DMS153 treated with DMSO at 0.1 percent for 48 hours (cell line): ENCODE data around the gene ZNF557.

Experiments
- DNase-seq: peaks from one replicate; lab custom pipeline; 2025; ENCODE audit not compliant: unreplicated experiment; lab: John Stamatoyannopoulos, UW

The ZNF557 gene

DNA sequence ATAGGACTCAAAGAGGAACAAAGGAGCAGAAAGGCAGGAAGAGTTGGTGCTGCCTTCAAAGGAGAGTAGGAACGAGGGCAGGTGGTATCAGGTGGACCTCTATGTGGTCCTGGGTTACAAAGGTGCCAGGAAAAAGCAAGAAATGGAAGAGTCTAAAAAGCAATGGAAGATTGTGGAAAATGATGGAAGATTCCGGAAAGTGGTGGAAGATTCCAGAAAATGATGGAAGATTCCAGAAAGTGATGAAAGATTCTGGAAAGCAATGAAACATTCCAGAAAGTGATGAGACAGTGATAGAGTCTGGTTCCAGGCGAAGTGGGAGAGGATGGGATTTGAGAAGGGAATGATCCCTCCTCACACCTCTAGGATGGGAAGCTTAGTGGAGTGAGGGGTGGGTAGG lies 55.3 kb downstream of the ZNF557 start:
- DNase-seq, result no peak

DNA sequence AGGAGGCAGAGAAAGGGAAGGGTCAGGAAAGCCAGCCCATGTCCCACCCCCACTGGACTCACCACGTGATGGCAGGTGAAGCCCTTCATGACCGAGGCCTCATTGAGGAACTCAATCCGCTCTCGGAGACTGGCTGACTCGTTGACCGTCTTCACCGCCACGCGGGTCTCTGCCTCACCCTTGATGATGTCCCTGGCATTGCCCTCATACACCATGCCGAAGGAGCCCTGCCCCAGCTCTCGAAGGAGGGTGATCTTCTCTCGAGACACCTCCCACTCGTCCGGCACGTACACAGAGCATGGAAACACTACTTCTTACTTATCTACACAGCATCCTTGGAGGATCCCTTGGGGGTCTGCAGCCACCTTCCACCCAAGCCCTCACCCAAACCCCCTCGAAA lies 55.7 kb downstream of the ZNF557 start:
- DNase-seq, result no peak

DNA sequence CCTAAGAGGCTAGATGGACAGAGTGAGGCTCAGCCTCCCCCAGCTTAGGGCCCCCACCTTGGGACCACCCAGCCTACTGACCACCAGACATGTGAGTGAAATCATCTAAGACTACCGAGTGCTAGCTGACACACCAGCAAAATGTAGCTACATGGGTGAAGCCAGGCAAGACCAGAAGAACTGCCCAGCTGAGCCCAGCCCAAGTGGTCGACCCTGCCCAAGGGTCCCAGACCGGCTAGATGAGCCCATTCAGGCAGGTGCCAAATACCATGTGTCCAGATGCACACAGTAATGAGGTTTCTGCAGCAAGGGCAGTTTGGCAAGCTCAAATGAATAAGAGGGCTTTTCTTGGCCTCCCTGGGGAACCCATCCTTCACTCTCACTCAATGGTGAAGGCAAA lies 56.6 kb downstream of the ZNF557 start:
- DNase-seq, result no peak

DNA sequence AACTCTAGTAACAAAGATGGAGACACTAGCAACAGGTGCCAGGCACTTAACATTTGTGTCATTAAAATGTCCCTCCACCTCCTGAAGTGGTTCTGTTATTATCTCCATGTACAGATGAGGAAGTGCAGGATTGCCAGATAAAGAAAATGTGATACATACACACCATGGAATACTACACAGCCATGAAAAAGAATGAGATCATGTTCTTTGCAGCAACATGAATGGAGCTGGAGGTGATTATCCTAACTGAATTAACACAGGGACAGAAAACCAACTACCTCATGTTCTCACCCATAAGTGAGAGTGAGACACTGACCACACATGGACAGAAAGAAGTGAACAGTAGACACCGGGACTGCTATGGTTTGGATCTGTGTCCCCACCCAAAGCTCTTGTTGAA lies 60.5 kb downstream of the ZNF557 start:
- DNase-seq, result no peak

DNA sequence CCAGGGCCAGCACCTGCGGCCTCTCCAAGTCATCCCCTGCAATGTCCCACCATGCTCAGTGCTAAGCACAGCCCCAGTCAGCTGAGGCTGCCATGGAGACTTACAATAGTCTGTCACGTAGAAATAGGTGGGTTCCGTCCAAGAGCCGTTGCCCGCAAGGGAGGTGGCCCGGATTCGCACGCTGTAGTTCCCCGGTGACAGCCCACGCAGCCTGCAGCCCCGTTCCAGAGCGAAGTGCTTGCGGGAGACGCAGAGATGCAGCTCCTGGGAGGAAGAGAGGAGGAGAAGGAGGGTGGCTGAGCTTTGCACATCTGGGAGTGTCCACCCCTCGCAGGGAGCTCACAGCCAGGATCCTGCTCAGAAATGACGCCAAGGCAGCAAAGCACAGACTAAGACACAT lies 62.6 kb downstream of the ZNF557 start:
- DNase-seq, result no peak

DNA sequence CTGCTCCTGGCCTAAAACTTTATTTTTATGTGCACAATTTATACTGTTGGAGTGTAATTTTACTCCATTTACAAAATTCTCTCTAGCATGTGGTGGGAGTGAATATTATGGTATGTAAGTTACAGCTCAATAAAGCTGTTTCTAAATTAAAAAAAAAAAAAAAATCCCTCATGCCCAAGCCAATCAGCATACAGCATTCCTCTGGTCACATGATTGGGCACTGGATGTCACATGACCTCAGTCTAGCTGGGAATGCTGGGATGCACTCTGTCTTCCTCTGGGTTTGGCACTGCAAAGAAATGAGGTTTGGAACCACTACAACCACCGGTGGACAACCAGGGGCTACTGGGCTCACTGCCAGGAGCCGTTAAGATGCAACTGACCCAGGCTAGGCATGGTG lies 67.6 kb downstream of the ZNF557 start:
- DNase-seq, result no peak
